GM23338 (cell line): ENCODE results near the gene MAP7D3. TPM values are rescaled to one million over a fixed set of nuclear protein-coding genes. Genes with fewer than 3 reads are reported as not detected.

Source experiments
- ATAC-seq: fragments of 200-7000 bp; cut with Tn5 transposase; 3 replicates; pipeline ENCODE4 v1.9.1; 2020
- DNase-seq: peaks from one replicate; pipeline ENCODE4 v3.0.0-alpha.2; 2015; ENCODE audit warnings: low spot score
- H2AFZ ChIP-seq: fragments of 200-600 bp; sonication (generic); 2 replicates; pipeline ENCODE4 v1.8.0; 2016; ENCODE audit warnings: antibody characterized with exemption, mild to moderate bottlenecking, moderate library complexity
- H3F3A ChIP-seq: fragments of 200-600 bp; sonication (generic); replicated peaks from 2 replicates; pipeline ENCODE4 v1.8.0; 2017; ENCODE audit warnings: antibody characterized with exemption, mixed run types, low read depth
- H3K27ac ChIP-seq: fragments of 200-600 bp; sonication (generic); 2 replicates; pipeline ENCODE4 v1.6.1; 2016; ENCODE audit warnings: low read depth
- H3K27me3 ChIP-seq: fragments of 200-600 bp; sonication (generic); 2 replicates; pipeline ENCODE4 v1.8.0; 2016; ENCODE audit warnings: mild to moderate bottlenecking, mixed run types, moderate library complexity; ENCODE audit not compliant: insufficient read depth
- H3K36me3 ChIP-seq: fragments of 200-600 bp; sonication (generic); 2 replicates; pipeline ENCODE4 v1.8.0; 2016; ENCODE audit warnings: mild to moderate bottlenecking; ENCODE audit not compliant: insufficient read depth
- H3K4me1 ChIP-seq: fragments of 200-600 bp; sonication (generic); 2 replicates; pipeline ENCODE4 v1.8.0; 2016; ENCODE audit warnings: mild to moderate bottlenecking, moderate library complexity; ENCODE audit not compliant: insufficient read depth
- H3K4me2 ChIP-seq: fragments of 200-600 bp; sonication (generic); 2 replicates; pipeline ENCODE4 v1.7.1; 2017; ENCODE audit warnings: mixed run types
- H3K4me3 ChIP-seq: fragments of 200-600 bp; sonication (generic); 2 replicates; pipeline ENCODE4 v1.6.1; 2016; ENCODE audit warnings: mixed run types
- H3K79me2 ChIP-seq: fragments of 200-600 bp; sonication (generic); replicated peaks from 2 replicates; pipeline ENCODE4 v1.8.0; 2017; ENCODE audit warnings: mild to moderate bottlenecking; ENCODE audit not compliant: insufficient read depth
- H3K9me2 ChIP-seq: fragments of 200-600 bp; sonication (generic); 2 replicates; pipeline ENCODE4 v1.8.0; 2017; ENCODE audit not compliant: insufficient read depth
- H4K20me1 ChIP-seq: fragments of 200-600 bp; sonication (generic); replicated peaks from 2 replicates; pipeline ENCODE4 v1.8.0; 2017; ENCODE audit warnings: mild to moderate bottlenecking; ENCODE audit not compliant: insufficient read depth
- H3K27ac Mint-ChIP-seq: 2 replicates; pipeline ENCODE4 v1.8.0; 2020; ENCODE audit warnings: inconsistent platforms, mild to moderate bottlenecking, moderate library complexity, mixed read lengths
- H3K27me3 Mint-ChIP-seq: 3 replicates; pipeline ENCODE4 v1.8.0; 2022; ENCODE audit warnings: low read depth, mild to moderate bottlenecking, moderate library complexity, mixed read lengths, inconsistent platforms; ENCODE audit not compliant: insufficient read depth, poor library complexity
- H3K36me3 Mint-ChIP-seq: 3 replicates; pipeline ENCODE4 v1.8.0; 2021; ENCODE audit warnings: low read depth, mild to moderate bottlenecking, inconsistent platforms, moderate library complexity, mixed read lengths
- H3K4me1 Mint-ChIP-seq: 3 replicates; pipeline ENCODE4 v1.8.0; 2020; ENCODE audit warnings: mild to moderate bottlenecking, inconsistent platforms, mixed read lengths
- H3K4me3 Mint-ChIP-seq: 3 replicates; pipeline ENCODE4 v1.8.0; 2021; ENCODE audit warnings: moderate library complexity, mild to moderate bottlenecking, inconsistent platforms, mixed read lengths
- H3K9me3 Mint-ChIP-seq: 3 replicates; pipeline ENCODE4 v1.8.0; 2020; ENCODE audit warnings: moderate library complexity, mild to moderate bottlenecking, inconsistent platforms, mixed read lengths
- EZH2 ChIP-seq: fragments of 200-600 bp; sonication (generic); IDR thresholded peaks from one replicate; pipeline ENCODE4 v1.8.0; 2017; ENCODE audit warnings: antibody characterized with exemption, mild to moderate bottlenecking, low read depth; ENCODE audit not compliant: unreplicated experiment
- EZH2phosphoT487 ChIP-seq: fragments of 200-600 bp; sonication (generic); IDR thresholded peaks from one replicate; pipeline ENCODE4 v1.8.1; 2018; ENCODE audit warnings: antibody characterized with exemption; ENCODE audit not compliant: unreplicated experiment
- NANOG ChIP-seq: IDR thresholded peaks from 2 replicates; pipeline ENCODE4 v1.6.1; 2016; ENCODE audit warnings: antibody characterized with exemption, borderline replicate concordance
- ZNF331 ChIP-seq: fragments of 250-450 bp; sonication (Bioruptor Pico); IDR thresholded peaks from 2 replicates; pipeline ENCODE4 v1.5.0; 2020; ENCODE audit warnings: low read depth, mild to moderate bottlenecking, moderate library complexity
- polyA plus RNA-seq: library from polyadenylated mRNA; unstranded; fragments of >200 nt; fragmentation: Nextera tagmentation; extraction: Ambion mirVana; gene quantifications from 2 replicates; pipeline ENCODE4 v1.2.1, GENCODE V29; 2016
- total RNA-seq: library from RNA; depleted of rRNA; stranded (reverse); fragments of >200 nt; shearing (Covaris generic); gene quantifications from 2 replicates; pipeline ENCODE4 v1.2.3, GENCODE V29; 2014
- TF ChIP-seq, protein P1 (sequence below): IDR thresholded peaks from one replicate; pipeline ENCODE4 v1.6.1; 2018; ENCODE audit warnings: antibody characterized with exemption; ENCODE audit not compliant: unreplicated experiment
- TF ChIP-seq, protein P2 (sequence below), 2 experiments: fragments of 200-600 bp in 1 of 2; sonication (generic) in 1 of 2; conservative IDR thresholded peaks; 2 replicates each; pipeline versions ENCODE4 v1.5.1 to v1.6.1; 2016 to 2017; ENCODE audit warnings: antibody characterized with exemption in 2 of 2, low read depth in 2 of 2, mild to moderate bottlenecking in 2 of 2, moderate library complexity in 1 of 2
- TF ChIP-seq, protein P3 (sequence below): fragments of 250-450 bp; sonication (Bioruptor Pico); IDR thresholded peaks from 2 replicates; pipeline ENCODE4 v1.5.0; 2020; ENCODE audit warnings: mild to moderate bottlenecking, moderate library complexity
- TF ChIP-seq, protein P4 (sequence below): IDR thresholded peaks from 2 replicates; pipeline ENCODE4 v1.6.1; 2016; ENCODE audit warnings: antibody characterized with exemption

MAP7D3 gene
- total and polyA plus RNA-seq, 2 experiments from 2014 or later, result 14.5 to 33.4 TPM

DNA sequence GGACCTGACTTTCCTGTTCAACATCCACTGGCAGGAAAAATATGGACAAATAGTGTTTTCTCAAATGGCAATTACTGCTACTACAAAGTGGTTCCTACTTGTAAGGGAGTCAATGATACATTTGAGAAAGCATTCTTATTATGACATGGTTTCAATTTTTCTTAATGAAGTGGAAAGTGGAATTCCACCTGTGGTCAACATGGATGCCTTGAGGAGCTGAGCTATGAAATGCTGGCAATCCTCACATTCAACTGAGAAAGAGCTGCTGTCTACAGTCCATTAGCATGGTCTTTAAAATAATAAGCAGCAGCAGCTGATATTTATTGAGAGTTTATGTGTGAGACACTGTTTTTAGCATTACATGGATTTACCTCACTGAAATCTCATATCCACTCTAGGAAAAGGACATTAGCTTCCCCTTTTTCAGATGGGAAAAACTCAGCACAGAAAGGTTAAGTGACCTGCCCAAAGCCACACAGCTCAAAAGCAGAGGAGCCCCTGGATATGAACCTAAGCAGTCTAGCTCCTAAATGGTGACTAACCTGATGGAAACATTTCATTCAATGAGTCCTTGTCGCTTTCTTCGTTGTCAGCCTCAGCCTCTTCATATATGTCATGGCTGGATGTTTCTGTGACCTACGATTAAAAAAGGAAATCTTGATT is 29.2 kb downstream of the MAP7D3 start (continued):
- TF ChIP-seq, protein P1, sequence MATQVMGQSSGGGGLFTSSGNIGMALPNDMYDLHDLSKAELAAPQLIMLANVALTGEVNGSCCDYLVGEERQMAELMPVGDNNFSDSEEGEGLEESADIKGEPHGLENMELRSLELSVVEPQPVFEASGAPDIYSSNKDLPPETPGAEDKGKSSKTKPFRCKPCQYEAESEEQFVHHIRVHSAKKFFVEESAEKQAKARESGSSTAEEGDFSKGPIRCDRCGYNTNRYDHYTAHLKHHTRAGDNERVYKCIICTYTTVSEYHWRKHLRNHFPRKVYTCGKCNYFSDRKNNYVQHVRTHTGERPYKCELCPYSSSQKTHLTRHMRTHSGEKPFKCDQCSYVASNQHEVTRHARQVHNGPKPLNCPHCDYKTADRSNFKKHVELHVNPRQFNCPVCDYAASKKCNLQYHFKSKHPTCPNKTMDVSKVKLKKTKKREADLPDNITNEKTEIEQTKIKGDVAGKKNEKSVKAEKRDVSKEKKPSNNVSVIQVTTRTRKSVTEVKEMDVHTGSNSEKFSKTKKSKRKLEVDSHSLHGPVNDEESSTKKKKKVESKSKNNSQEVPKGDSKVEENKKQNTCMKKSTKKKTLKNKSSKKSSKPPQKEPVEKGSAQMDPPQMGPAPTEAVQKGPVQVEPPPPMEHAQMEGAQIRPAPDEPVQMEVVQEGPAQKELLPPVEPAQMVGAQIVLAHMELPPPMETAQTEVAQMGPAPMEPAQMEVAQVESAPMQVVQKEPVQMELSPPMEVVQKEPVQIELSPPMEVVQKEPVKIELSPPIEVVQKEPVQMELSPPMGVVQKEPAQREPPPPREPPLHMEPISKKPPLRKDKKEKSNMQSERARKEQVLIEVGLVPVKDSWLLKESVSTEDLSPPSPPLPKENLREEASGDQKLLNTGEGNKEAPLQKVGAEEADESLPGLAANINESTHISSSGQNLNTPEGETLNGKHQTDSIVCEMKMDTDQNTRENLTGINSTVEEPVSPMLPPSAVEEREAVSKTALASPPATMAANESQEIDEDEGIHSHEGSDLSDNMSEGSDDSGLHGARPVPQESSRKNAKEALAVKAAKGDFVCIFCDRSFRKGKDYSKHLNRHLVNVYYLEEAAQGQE, result no peak
- TF ChIP-seq NANOG (no peak), EZH2 (no peak), EZH2phosphoT487 (no peak)

DNA sequence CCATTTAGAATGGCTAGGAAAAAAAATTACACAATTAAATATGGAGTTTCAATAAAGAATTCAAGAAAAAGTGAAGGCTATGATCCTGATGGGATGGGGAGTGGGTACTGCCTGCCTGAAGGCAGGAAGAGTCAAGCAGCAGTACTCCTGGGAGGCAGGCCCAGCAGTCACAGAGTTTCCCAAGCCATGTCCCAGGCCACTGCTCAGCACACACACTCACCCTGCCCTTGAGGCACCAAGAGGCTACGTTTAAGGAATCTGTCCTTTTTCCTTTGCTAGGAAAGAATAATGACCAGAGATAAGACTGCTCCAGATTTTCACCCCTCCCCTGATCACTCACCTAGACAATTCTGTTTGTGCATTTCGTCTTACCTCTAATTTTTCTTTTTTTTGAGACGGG is 30.2 kb downstream of the MAP7D3 start:
- Histone ChIP-seq H3K9me2 (no peaks in the 10 kb centered on the region), H3K36me3 (no peaks in the 10 kb centered on the region), H3K79me2 (no peaks in the 10 kb centered on the region), H2AFZ (no peak overlapping the region), H3K4me2 (no peak overlapping the region), H3K27me3 (no peaks in the 10 kb centered on the region), H3K4me1 (no peaks in the 10 kb centered on the region), H3K4me3 (no peak overlapping the region), H3F3A (no peaks in the 10 kb centered on the region), H4K20me1 (no peaks in the 10 kb centered on the region), H3K27ac (no peak overlapping the region)
- Mint-ChIP-seq H3K27me3 (peaks cover 3% of the 10 kb centered on the region), H3K9me3 (no peaks in the 10 kb centered on the region), H3K27ac (no peak overlapping the region), H3K4me1 (no peaks in the 10 kb centered on the region), H3K36me3 (peaks cover 42% of the 10 kb centered on the region), H3K4me3 (no peak overlapping the region)
- DNase-seq (no peak), ATAC-seq (no peak)
- TF ChIP-seq, protein P2, sequence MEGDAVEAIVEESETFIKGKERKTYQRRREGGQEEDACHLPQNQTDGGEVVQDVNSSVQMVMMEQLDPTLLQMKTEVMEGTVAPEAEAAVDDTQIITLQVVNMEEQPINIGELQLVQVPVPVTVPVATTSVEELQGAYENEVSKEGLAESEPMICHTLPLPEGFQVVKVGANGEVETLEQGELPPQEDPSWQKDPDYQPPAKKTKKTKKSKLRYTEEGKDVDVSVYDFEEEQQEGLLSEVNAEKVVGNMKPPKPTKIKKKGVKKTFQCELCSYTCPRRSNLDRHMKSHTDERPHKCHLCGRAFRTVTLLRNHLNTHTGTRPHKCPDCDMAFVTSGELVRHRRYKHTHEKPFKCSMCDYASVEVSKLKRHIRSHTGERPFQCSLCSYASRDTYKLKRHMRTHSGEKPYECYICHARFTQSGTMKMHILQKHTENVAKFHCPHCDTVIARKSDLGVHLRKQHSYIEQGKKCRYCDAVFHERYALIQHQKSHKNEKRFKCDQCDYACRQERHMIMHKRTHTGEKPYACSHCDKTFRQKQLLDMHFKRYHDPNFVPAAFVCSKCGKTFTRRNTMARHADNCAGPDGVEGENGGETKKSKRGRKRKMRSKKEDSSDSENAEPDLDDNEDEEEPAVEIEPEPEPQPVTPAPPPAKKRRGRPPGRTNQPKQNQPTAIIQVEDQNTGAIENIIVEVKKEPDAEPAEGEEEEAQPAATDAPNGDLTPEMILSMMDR (conservative IDR thresholded peaks at IDR 0.05; ENCODE audit: low read depth in 2 of 2), result no peak
- TF ChIP-seq EZH2 (no peak), ZNF331 (no peak), NANOG (no peak)
- TF ChIP-seq, protein P3, sequence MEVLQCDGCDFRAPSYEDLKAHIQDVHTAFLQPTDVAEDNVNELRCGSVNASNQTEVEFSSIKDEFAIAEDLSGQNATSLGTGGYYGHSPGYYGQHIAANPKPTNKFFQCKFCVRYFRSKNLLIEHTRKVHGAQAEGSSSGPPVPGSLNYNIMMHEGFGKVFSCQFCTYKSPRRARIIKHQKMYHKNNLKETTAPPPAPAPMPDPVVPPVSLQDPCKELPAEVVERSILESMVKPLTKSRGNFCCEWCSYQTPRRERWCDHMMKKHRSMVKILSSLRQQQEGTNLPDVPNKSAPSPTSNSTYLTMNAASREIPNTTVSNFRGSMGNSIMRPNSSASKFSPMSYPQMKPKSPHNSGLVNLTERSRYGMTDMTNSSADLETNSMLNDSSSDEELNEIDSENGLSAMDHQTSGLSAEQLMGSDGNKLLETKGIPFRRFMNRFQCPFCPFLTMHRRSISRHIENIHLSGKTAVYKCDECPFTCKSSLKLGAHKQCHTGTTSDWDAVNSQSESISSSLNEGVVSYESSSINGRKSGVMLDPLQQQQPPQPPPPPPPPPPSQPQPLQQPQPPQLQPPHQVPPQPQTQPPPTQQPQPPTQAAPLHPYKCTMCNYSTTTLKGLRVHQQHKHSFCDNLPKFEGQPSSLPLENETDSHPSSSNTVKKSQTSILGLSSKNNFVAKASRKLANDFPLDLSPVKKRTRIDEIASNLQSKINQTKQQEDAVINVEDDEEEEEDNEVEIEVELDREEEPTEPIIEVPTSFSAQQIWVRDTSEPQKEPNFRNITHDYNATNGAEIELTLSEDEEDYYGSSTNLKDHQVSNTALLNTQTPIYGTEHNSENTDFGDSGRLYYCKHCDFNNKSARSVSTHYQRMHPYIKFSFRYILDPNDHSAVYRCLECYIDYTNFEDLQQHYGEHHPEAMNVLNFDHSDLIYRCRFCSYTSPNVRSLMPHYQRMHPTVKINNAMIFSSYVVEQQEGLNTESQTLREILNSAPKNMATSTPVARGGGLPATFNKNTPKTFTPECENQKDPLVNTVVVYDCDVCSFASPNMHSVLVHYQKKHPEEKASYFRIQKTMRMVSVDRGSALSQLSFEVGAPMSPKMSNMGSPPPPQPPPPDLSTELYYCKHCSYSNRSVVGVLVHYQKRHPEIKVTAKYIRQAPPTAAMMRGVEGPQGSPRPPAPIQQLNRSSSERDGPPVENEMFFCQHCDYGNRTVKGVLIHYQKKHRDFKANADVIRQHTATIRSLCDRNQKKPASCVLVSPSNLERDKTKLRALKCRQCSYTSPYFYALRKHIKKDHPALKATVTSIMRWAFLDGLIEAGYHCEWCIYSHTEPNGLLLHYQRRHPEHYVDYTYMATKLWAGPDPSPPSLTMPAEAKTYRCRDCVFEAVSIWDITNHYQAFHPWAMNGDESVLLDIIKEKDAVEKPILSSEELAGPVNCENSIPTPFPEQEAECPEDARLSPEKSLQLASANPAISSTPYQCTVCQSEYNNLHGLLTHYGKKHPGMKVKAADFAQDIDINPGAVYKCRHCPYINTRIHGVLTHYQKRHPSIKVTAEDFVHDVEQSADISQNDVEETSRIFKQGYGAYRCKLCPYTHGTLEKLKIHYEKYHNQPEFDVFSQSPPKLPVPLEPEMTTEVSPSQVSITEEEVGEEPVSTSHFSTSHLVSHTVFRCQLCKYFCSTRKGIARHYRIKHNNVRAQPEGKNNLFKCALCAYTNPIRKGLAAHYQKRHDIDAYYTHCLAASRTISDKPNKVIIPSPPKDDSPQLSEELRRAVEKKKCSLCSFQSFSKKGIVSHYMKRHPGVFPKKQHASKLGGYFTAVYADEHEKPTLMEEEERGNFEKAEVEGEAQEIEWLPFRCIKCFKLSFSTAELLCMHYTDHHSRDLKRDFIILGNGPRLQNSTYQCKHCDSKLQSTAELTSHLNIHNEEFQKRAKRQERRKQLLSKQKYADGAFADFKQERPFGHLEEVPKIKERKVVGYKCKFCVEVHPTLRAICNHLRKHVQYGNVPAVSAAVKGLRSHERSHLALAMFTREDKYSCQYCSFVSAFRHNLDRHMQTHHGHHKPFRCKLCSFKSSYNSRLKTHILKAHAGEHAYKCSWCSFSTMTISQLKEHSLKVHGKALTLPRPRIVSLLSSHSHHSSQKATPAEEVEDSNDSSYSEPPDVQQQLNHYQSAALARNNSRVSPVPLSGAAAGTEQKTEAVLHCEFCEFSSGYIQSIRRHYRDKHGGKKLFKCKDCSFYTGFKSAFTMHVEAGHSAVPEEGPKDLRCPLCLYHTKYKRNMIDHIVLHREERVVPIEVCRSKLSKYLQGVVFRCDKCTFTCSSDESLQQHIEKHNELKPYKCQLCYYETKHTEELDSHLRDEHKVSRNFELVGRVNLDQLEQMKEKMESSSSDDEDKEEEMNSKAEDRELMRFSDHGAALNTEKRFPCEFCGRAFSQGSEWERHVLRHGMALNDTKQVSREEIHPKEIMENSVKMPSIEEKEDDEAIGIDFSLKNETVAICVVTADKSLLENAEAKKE, result no peak
- TF ChIP-seq, protein P4, sequence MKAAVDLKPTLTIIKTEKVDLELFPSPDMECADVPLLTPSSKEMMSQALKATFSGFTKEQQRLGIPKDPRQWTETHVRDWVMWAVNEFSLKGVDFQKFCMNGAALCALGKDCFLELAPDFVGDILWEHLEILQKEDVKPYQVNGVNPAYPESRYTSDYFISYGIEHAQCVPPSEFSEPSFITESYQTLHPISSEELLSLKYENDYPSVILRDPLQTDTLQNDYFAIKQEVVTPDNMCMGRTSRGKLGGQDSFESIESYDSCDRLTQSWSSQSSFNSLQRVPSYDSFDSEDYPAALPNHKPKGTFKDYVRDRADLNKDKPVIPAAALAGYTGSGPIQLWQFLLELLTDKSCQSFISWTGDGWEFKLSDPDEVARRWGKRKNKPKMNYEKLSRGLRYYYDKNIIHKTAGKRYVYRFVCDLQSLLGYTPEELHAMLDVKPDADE, result no peak
